ENCODE measurements around the gene CCNE1. TPM values are rescaled to one million over a fixed set of nuclear protein-coding genes. Genes with fewer than 3 reads are reported as not detected.

Gene CCNE1
- total RNA-seq, 1 experiment from 2014 or later = 33.2 TPM

- BruUV-seq (replicated peaks) = no TSS peak
- H3K9me3 Mint-ChIP-seq (ENCODE audit: unreplicated experiment) = no peaks in the 10 kb centered on the region
- TF ChIP-seq, protein P1, sequence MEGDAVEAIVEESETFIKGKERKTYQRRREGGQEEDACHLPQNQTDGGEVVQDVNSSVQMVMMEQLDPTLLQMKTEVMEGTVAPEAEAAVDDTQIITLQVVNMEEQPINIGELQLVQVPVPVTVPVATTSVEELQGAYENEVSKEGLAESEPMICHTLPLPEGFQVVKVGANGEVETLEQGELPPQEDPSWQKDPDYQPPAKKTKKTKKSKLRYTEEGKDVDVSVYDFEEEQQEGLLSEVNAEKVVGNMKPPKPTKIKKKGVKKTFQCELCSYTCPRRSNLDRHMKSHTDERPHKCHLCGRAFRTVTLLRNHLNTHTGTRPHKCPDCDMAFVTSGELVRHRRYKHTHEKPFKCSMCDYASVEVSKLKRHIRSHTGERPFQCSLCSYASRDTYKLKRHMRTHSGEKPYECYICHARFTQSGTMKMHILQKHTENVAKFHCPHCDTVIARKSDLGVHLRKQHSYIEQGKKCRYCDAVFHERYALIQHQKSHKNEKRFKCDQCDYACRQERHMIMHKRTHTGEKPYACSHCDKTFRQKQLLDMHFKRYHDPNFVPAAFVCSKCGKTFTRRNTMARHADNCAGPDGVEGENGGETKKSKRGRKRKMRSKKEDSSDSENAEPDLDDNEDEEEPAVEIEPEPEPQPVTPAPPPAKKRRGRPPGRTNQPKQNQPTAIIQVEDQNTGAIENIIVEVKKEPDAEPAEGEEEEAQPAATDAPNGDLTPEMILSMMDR (IDR thresholded peaks at IDR 0.05; ENCODE audit: insufficient read depth in 1 of 2, low read depth in 1 of 2, low read length in 1 of 2, severe bottlenecking in 1 of 2, unreplicated experiment in 1 of 2) = no peak
These were observed 25.7 kb downstream of the CCNE1 start for GRCh38 chr19:29837448-29837981.

GRCh38 chr19:29837996-29838395 is 26.2 kb downstream of the CCNE1 start:
- H3K36me3 ChIP-seq (ENCODE audit: control insufficient read depth, insufficient read depth, low read length) = no peaks in the 10 kb centered on the region
- no peaks in the 10 kb centered on the region for H3K9me3 ChIP-seq
- CTCF ChIA-PET = no interaction called here
- Mint-ChIP-seq H3K4me3 (ENCODE audit: unreplicated experiment) (no peak overlapping the region), H3K27me3 (ENCODE audit: insufficient read depth, unreplicated experiment) (peaks cover 3% of the 10 kb centered on the region), H3K27ac (ENCODE audit: unreplicated experiment) (no peak overlapping the region), H3K36me3 (ENCODE audit: insufficient read depth, unreplicated experiment) (no peaks in the 10 kb centered on the region), H3K9me3 (ENCODE audit: unreplicated experiment) (no peaks in the 10 kb centered on the region), H3K4me1 (ENCODE audit: low read depth, unreplicated experiment) (peaks cover 17% of the 10 kb centered on the region)
- POLR2A ChIA-PET = interaction anchor here (0.6 kb wide), 1 partner anchor 9 kb away, joined by 7 read pairs; no protein-coding TSS in a partner anchor
- no peak for DNase-seq
- H3K4me1 ChIP-seq = peaks cover 27% of the 10 kb centered on the region
- no peak overlapping the region for H3K4me3 ChIP-seq (ENCODE audit: low read depth, low read length)
- no TSS peak for BruUV-seq (replicated peaks)
- TF ChIP-seq, protein P1 (IDR thresholded peaks at IDR 0.05; ENCODE audit: insufficient read depth in 1 of 2, low read depth in 1 of 2, low read length in 1 of 2, severe bottlenecking in 1 of 2, unreplicated experiment in 1 of 2) = no peak
- intact Hi-C loops (cut with micrococcal nuclease; ENCODE audit: unreplicated experiment) = no loop called here
- no peaks in the 10 kb centered on the region for H3K27me3 ChIP-seq (replicated peaks; ENCODE audit: control insufficient read depth, insufficient read depth, low read length)

More at GRCh38 chr19:29837448-29837981, 25.7 kb downstream of the CCNE1 start:
- Mint-ChIP-seq H3K27ac (ENCODE audit: unreplicated experiment) (no peak overlapping the region), H3K27me3 (ENCODE audit: insufficient read depth, unreplicated experiment) (peaks cover 3% of the 10 kb centered on the region), H3K4me1 (ENCODE audit: low read depth, unreplicated experiment) (peaks cover 17% of the 10 kb centered on the region), H3K36me3 (ENCODE audit: insufficient read depth, unreplicated experiment) (no peaks in the 10 kb centered on the region), H3K4me3 (ENCODE audit: unreplicated experiment) (no peak overlapping the region)
- H3K36me3 ChIP-seq (ENCODE audit: control insufficient read depth, insufficient read depth, low read length) = no peaks in the 10 kb centered on the region
- CTCF ChIA-PET = no interaction called here
- H3K27me3 ChIP-seq (replicated peaks; ENCODE audit: control insufficient read depth, insufficient read depth, low read length) = no peaks in the 10 kb centered on the region
- H3K4me1 ChIP-seq = peaks cover 23% of the 10 kb centered on the region
- POLR2A ChIA-PET = interaction anchor here (0.6 kb wide), 1 partner anchor 9 kb away, joined by 7 read pairs; no protein-coding TSS in a partner anchor
- H3K9me3 ChIP-seq = no peaks in the 10 kb centered on the region
- H3K4me3 ChIP-seq (ENCODE audit: low read depth, low read length) = no peak overlapping the region
- DNase-seq = no peak
- intact Hi-C loops (cut with micrococcal nuclease; ENCODE audit: unreplicated experiment) = no loop called here

DNA sequence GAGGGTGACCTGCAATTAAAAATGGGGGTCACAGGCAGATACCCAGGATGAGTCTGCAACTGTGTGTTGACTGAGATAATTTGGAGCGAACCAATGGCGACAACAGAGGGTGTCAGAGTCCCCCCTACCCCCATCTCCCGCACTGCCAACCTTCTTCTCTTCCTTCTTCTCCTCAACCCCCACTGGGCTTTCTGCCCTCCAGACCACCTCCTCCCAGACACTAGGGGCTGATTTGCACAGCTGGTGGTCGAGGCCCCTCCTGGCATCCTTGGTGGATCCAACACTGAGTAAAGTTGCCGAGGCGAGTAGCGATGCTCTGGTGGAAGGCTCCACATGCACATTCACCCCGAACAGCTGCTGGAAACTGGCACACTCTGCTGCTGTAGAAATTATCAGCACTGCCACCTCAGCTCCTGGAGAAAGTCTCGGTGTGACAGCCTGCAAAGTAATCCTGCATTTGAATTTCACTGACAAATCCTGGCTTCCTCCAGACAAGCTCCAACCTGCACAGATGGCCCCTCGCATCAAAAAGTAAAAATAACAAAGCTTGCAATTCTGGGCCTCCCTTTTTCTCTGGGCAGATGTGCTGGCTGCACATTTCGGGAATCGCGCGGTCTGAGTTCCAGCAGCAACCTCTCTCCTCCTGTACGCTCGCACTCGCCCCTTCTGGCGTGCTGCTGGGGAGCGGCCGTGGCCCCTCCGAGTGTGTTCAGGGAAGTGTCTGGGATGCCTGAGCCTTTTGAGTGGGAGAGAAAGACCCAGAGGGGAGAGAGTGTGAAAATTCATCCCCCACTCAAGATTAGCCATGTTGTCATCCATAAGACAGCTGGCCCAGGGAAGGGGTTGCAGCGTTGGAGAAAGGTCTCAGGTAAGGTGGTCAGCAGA is 28.5 kb downstream of the CCNE1 start:
- CTCF ChIA-PET = interaction anchor here (1.6 kb wide), 1 partner anchor 18 kb away, joined by 4 read pairs; no protein-coding TSS in a partner anchor
- Mint-ChIP-seq H3K27me3 (ENCODE audit: insufficient read depth, unreplicated experiment) (no peaks in the 10 kb centered on the region), H3K36me3 (ENCODE audit: insufficient read depth, unreplicated experiment) (peaks cover 6% of the 10 kb centered on the region), H3K4me3 (ENCODE audit: unreplicated experiment) (no peak overlapping the region), H3K4me1 (ENCODE audit: low read depth, unreplicated experiment) (peaks cover 17% of the 10 kb centered on the region), H3K27ac (ENCODE audit: unreplicated experiment) (no peak overlapping the region), H3K9me3 (ENCODE audit: unreplicated experiment) (no peaks in the 10 kb centered on the region)
- POLR2A ChIA-PET = no interaction called here
- no peak for DNase-seq
- Histone ChIP-seq H3K9me3 (no peaks in the 10 kb centered on the region), H3K27me3 (replicated peaks; ENCODE audit: control insufficient read depth, insufficient read depth, low read length) (no peaks in the 10 kb centered on the region), H3K36me3 (ENCODE audit: control insufficient read depth, insufficient read depth, low read length) (no peaks in the 10 kb centered on the region), H3K4me1 (peaks cover 37% of the 10 kb centered on the region), H3K4me3 (ENCODE audit: low read depth, low read length) (no peak overlapping the region)
- no TSS peak for BruUV-seq (replicated peaks)
- TF ChIP-seq, protein P1 (IDR thresholded peaks at IDR 0.05; ENCODE audit: insufficient read depth in 1 of 2, low read depth in 1 of 2, low read length in 1 of 2, severe bottlenecking in 1 of 2, unreplicated experiment in 1 of 2) = no peak
- intact Hi-C loops (cut with micrococcal nuclease; ENCODE audit: unreplicated experiment) = no loop called here
